ENCODE results near the gene TUBA1B.
"Not testable (repeated sequence)": the region's sequence is repeated elsewhere in the genome, so short reads cannot be mapped to it uniquely, and the experiment has no call there.

TUBA1B gene

GRCh38 chr12:49129332-49130150, 1.7 kb downstream of the TUBA1B start:
- no peaks in the 10 kb centered on the region for H3K36me3 ChIP-seq (ENCODE audit: control insufficient read depth, insufficient read depth, low read length)
- no peak for TF ChIP-seq CTCF (IDR thresholded peaks at IDR 0.05)
- H3K9me3 ChIP-seq (ENCODE audit: control insufficient read depth, low read length) = no peaks in the 10 kb centered on the region
- peak overlapping the region; percentile 79 for H3K4me2 ChIP-seq (ENCODE audit: low read length)
- H3K4me3 ChIP-seq (ENCODE audit: low read depth, low read length) = peak overlapping the region; percentile 95
- peak overlapping the region; percentile 88 for H2AFZ ChIP-seq
- H3K9ac ChIP-seq = no peak overlapping the region
- peak overlapping the region; percentile 96 for H3K27ac ChIP-seq
- peaks cover 2% of the 10 kb centered on the region for H3K79me2 ChIP-seq
- H3K27me3 ChIP-seq (ENCODE audit: control insufficient read depth, insufficient read depth, low read length) = no peaks in the 10 kb centered on the region
- peaks cover 11% of the 10 kb centered on the region for H3K4me1 ChIP-seq

GRCh38 chr12:49127971-49128370, 3.2 kb downstream of the TUBA1B start:
- not testable (repeated sequence) for H3K4me3 ChIP-seq (ENCODE audit: low read depth, low read length); H3K79me2 ChIP-seq; H3K27ac ChIP-seq; H3K9ac ChIP-seq; H3K27me3 ChIP-seq (ENCODE audit: control insufficient read depth, insufficient read depth, low read length); H3K4me2 ChIP-seq (ENCODE audit: low read length); H3K36me3 ChIP-seq (ENCODE audit: control insufficient read depth, insufficient read depth, low read length); H2AFZ ChIP-seq; H3K9me3 ChIP-seq (ENCODE audit: control insufficient read depth, low read length)
- peaks cover 11% of the 10 kb centered on the region for H3K4me1 ChIP-seq

- no peak for TF ChIP-seq CTCF (IDR thresholded peaks at IDR 0.05)
- Histone ChIP-seq H3K4me2 (ENCODE audit: low read length) (no peak overlapping the region), H3K27me3 (ENCODE audit: control insufficient read depth, insufficient read depth, low read length) (no peaks in the 10 kb centered on the region), H3K4me1 (peaks cover 11% of the 10 kb centered on the region), H3K27ac (no peak overlapping the region), H3K36me3 (ENCODE audit: control insufficient read depth, insufficient read depth, low read length) (no peaks in the 10 kb centered on the region), H3K79me2 (no peaks in the 10 kb centered on the region), H3K9me3 (ENCODE audit: control insufficient read depth, low read length) (no peaks in the 10 kb centered on the region), H3K4me3 (ENCODE audit: low read depth, low read length) (no peak overlapping the region), H2AFZ (no peak overlapping the region), H3K9ac (no peak overlapping the region)
Observed at GRCh38 chr12:49126852-49127763, 4.1 kb downstream of the TUBA1B start.

DNA sequence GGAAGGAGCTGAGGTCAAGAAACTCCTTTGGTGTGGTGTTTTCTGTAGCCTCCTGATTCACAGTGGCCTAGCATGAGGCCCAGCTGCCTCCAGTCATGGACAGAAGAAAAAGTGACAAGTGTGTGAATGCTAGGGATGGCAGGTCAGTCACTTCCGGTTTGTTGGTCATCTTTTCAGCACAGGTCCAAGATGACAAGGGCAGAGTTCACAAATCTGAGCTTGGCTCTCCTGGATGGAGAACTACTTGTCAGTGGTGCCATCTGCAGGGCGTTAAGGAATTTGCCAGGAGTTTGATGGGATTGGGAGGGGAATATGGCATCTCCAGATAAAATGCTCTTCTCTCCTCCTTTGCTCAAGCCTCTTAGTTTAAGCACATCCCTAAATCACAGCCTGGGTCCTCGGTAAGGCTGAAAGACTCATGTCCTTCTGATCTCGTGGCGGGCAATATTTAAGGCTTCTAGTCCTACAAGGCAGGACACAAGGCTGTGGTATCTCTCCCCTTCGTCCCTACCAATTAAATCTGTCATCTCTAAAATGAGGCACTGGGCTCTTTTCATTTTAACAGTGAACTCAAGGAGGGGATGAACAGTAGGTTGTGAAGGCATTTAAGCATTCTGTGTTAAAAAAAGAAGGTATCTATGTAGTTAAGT, 10.0 kb downstream of the TUBA1B start:
- Histone ChIP-seq H3K27ac (no peak overlapping the region), H3K9ac (no peak overlapping the region), H3K27me3 (ENCODE audit: control insufficient read depth, insufficient read depth, low read length) (no peaks in the 10 kb centered on the region), H2AFZ (peak overlapping the region; percentile 25), H3K9me3 (ENCODE audit: control insufficient read depth, low read length) (no peaks in the 10 kb centered on the region), H3K4me2 (ENCODE audit: low read length) (no peak overlapping the region), H3K36me3 (ENCODE audit: control insufficient read depth, insufficient read depth, low read length) (no peaks in the 10 kb centered on the region), H3K79me2 (no peaks in the 10 kb centered on the region), H3K4me1 (peaks cover 3% of the 10 kb centered on the region), H3K4me3 (ENCODE audit: low read depth, low read length) (no peak overlapping the region)
- peak; percentile 67 for TF ChIP-seq CTCF (IDR thresholded peaks at IDR 0.05)

GRCh38 chr12:49111206-49111605, 20.0 kb downstream of the TUBA1B start:
- no peak for TF ChIP-seq CTCF (IDR thresholded peaks at IDR 0.05)
- peaks cover 5% of the 10 kb centered on the region for H3K4me1 ChIP-seq
- H3K36me3 ChIP-seq (ENCODE audit: control insufficient read depth, insufficient read depth, low read length) = no peaks in the 10 kb centered on the region
- peak overlapping the region; percentile 89 for H3K27ac ChIP-seq
- peak overlapping the region; percentile 89 for H2AFZ ChIP-seq
- H3K9me3 ChIP-seq (ENCODE audit: control insufficient read depth, low read length) = no peaks in the 10 kb centered on the region
- peak overlapping the region; percentile 84 for H3K4me2 ChIP-seq (ENCODE audit: low read length)
- peaks cover 9% of the 10 kb centered on the region for H3K79me2 ChIP-seq
- peak overlapping the region; percentile 96 for H3K4me3 ChIP-seq (ENCODE audit: low read depth, low read length)
- H3K9ac ChIP-seq = no peak overlapping the region
- no peaks in the 10 kb centered on the region for H3K27me3 ChIP-seq (ENCODE audit: control insufficient read depth, insufficient read depth, low read length)

All from parathyroid adenoma (tissue), 2 donors.